Measurements from ENCODE around the gene ZBTB16.

The ZBTB16 gene

DNA sequence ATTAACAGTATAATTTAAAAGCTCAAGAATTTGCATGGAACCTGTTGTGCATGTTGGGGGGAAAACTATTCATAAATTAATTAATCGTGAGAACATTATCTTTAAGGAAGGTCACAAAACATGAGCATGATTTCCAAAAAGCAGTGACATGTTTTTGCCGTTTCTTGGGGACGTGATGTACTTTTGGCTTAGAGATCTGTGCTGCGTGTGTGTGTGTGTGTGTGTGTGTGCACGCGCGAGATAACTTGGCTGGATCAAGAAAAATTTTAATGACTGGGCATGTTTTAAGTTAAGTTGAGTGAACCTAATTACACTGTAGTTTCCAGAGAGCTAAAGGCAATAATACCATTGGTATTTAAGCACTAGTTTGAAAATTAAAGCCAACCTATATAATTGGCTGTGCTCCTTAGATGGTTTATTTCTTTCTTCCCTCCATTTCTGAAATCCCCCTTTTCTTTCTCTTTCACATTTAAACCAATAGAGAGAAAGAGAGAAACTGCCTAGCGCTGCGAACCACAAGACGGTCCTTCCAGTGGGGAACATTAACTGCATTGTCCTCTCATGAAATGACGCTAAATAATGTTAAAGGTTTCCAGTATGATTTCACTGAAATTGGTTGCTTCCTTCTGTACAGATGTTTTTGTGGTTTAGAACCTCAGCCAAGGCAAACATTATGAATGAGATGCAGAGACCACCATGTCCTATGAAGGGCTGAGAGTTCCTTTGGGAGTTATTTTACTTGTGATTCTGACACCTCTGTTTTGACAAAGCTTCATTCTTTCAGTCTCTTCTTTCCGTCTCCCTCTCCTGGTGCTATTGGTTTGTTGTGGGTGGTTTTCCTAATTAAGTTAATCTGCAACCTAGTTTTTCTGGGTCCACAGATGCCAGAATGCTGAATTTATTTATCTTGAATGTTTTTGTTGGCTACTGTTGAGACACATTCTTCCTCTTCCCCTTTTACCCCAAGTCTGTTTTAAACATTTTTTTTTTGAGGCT, 51.7 kb downstream of the ZBTB16 start:
- H4K8ac ChIP-seq (ENCODE audit: low read depth, low read length): no peak overlapping the region
- no peak overlapping the region for H2AK5ac ChIP-seq (ENCODE audit: low read depth, low read length)
- no peaks in the 10 kb centered on the region for H3K27me3 ChIP-seq (ENCODE audit: control insufficient read depth in 3 of 3, insufficient read depth in 3 of 3, low read depth in 1 of 3, low read length in 3 of 3)
- peaks cover 16 to 38% of the 10 kb centered on the region in 2 donors for H3K4me1 ChIP-seq (ENCODE audit: control insufficient read depth in 2 of 2, insufficient read depth in 1 of 2, low read depth in 1 of 2, low read length in 2 of 2)
- no peak overlapping the region for H3K4ac ChIP-seq (ENCODE audit: low read length)
- no peak overlapping the region for H3K4me3 ChIP-seq (ENCODE audit: low read length in 2 of 2)
- no peak overlapping the region for H3K14ac ChIP-seq (ENCODE audit: low read length)
- H2BK12ac ChIP-seq (ENCODE audit: low read length): no peak overlapping the region
- DNase-seq (ENCODE audit: low spot score): no peak
- peaks cover 4% of the 10 kb centered on the region for H3K79me1 ChIP-seq (ENCODE audit: low read depth, low read length)
- no CpG with 5 or more reads among the region's 12 CpGs for WGBS, 2 donors (ENCODE audit: extremely low coverage in 2 of 2, insufficient read length in 2 of 2, insufficient replicate concordance in 1 of 2)
- no peak overlapping the region for H4K91ac ChIP-seq (ENCODE audit: low read depth, low read length, poor library complexity)
- H2AFZ ChIP-seq (ENCODE audit: low read length): no peak overlapping the region
- H3K36me3 ChIP-seq (replicated peaks in 1 of 2; ENCODE audit: control insufficient read depth in 2 of 2, insufficient read depth in 2 of 2, low read length in 2 of 2): peaks cover 0 to 14% of the 10 kb centered on the region in 2 donors
- H3K4me2 ChIP-seq (ENCODE audit: insufficient read depth, low read length, poor library complexity, severe bottlenecking): no peak overlapping the region
- no peak overlapping the region for H3K9ac ChIP-seq (ENCODE audit: low read depth, low read length, poor library complexity)
- H3K23ac ChIP-seq (ENCODE audit: low read depth, low read length, poor library complexity): no peak overlapping the region
- H3K9me3 ChIP-seq (replicated peaks in 1 of 2; ENCODE audit: control insufficient read depth in 2 of 2, insufficient read depth in 1 of 2, low read depth in 1 of 2, low read length in 2 of 2): no peaks in the 10 kb centered on the region
- no peak overlapping the region for H2BK120ac ChIP-seq (ENCODE audit: low read depth, low read length)
- no peak overlapping the region for H2BK5ac ChIP-seq (ENCODE audit: low read length)
- no peak overlapping the region for H3K27ac ChIP-seq (replicated peaks; ENCODE audit: low read length)
- no peak overlapping the region for H3K18ac ChIP-seq (ENCODE audit: low read length)
- H2BK15ac ChIP-seq (ENCODE audit: low read length): no peak overlapping the region

DNA sequence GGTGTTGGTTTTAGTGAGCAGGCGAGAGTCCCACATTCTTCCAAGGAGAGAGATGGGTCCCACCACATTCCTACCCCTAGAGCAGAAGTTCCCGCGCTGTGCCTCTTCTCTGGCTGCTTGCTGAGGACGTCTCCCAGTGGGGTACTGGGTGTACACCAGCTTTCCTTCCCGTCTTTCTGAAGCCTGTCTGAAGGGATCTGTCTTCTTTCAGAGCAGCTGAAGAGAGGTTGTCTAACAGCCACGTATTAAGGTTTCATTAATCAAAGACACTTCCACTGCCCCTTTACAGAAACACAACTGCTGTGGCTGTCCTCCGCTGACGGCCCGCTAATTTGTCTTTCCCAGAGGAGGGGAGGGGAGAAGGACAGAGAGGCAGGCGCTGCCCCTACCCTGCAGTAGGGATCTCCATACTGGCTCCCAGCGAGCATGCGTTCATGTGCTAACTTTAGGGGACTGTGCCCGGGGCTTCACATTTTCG, 56.0 kb downstream of the ZBTB16 start:
- H3K4me2 ChIP-seq (ENCODE audit: insufficient read depth, low read length, poor library complexity, severe bottlenecking): no peak overlapping the region
- H3K4me1 ChIP-seq (ENCODE audit: control insufficient read depth in 2 of 2, insufficient read depth in 1 of 2, low read depth in 1 of 2, low read length in 2 of 2): peaks cover 4 to 24% of the 10 kb centered on the region in 2 donors
- H3K14ac ChIP-seq (ENCODE audit: low read length): no peak overlapping the region
- H3K4ac ChIP-seq (ENCODE audit: low read length): no peak overlapping the region
- no peak overlapping the region for H3K23ac ChIP-seq (ENCODE audit: low read depth, low read length, poor library complexity)
- H2AK5ac ChIP-seq (ENCODE audit: low read depth, low read length): no peak overlapping the region
- H2BK5ac ChIP-seq (ENCODE audit: low read length): no peak overlapping the region
- no peaks in the 10 kb centered on the region for H3K27me3 ChIP-seq (ENCODE audit: control insufficient read depth in 3 of 3, insufficient read depth in 3 of 3, low read depth in 1 of 3, low read length in 3 of 3)
- H4K91ac ChIP-seq (ENCODE audit: low read depth, low read length, poor library complexity): no peak overlapping the region
- no peak overlapping the region for H2BK12ac ChIP-seq (ENCODE audit: low read length)
- H3K9ac ChIP-seq (ENCODE audit: low read depth, low read length, poor library complexity): no peak overlapping the region
- H4K8ac ChIP-seq (ENCODE audit: low read depth, low read length): no peak overlapping the region
- H3K9me3 ChIP-seq (replicated peaks in 1 of 2; ENCODE audit: control insufficient read depth in 2 of 2, insufficient read depth in 1 of 2, low read depth in 1 of 2, low read length in 2 of 2): no peaks in the 10 kb centered on the region
- H3K4me3 ChIP-seq (ENCODE audit: low read length in 2 of 2): no peak overlapping the region
- no peak for DNase-seq (ENCODE audit: low spot score)
- H3K27ac ChIP-seq (replicated peaks; ENCODE audit: low read length): peak overlapping the region; percentile 56
- peaks cover 2% of the 10 kb centered on the region for H3K79me1 ChIP-seq (ENCODE audit: low read depth, low read length)
- no peak overlapping the region for H2BK120ac ChIP-seq (ENCODE audit: low read depth, low read length)
- no peak overlapping the region for H2AFZ ChIP-seq (ENCODE audit: low read length)
- peaks cover 0 to 9% of the 10 kb centered on the region in 2 donors for H3K36me3 ChIP-seq (replicated peaks in 1 of 2; ENCODE audit: control insufficient read depth in 2 of 2, insufficient read depth in 2 of 2, low read length in 2 of 2)
- no peak overlapping the region for H3K18ac ChIP-seq (ENCODE audit: low read length)
- no CpG with 5 or more reads among the region's 14 CpGs for WGBS, 2 donors (ENCODE audit: extremely low coverage in 2 of 2, insufficient read length in 2 of 2, insufficient replicate concordance in 1 of 2)
- no peak overlapping the region for H2BK15ac ChIP-seq (ENCODE audit: low read length)

- H3K27me3 ChIP-seq (ENCODE audit: control insufficient read depth in 3 of 3, insufficient read depth in 3 of 3, low read depth in 1 of 3, low read length in 3 of 3): no peaks in the 10 kb centered on the region
- H2BK15ac ChIP-seq (ENCODE audit: low read length): no peak overlapping the region
- no CpG with 5 or more reads among the region's 5 CpGs for WGBS, 2 donors (ENCODE audit: extremely low coverage in 2 of 2, insufficient read length in 2 of 2, insufficient replicate concordance in 1 of 2)
- peaks cover 3 to 20% of the 10 kb centered on the region in 2 donors for H3K4me1 ChIP-seq (ENCODE audit: control insufficient read depth in 2 of 2, insufficient read depth in 1 of 2, low read depth in 1 of 2, low read length in 2 of 2)
- peaks cover 3% of the 10 kb centered on the region for H3K79me1 ChIP-seq (ENCODE audit: low read depth, low read length)
- H2BK5ac ChIP-seq (ENCODE audit: low read length): no peak overlapping the region
- no peak overlapping the region for H3K4me2 ChIP-seq (ENCODE audit: insufficient read depth, low read length, poor library complexity, severe bottlenecking)
- no peaks in the 10 kb centered on the region for H3K9me3 ChIP-seq (replicated peaks in 1 of 2; ENCODE audit: control insufficient read depth in 2 of 2, insufficient read depth in 1 of 2, low read depth in 1 of 2, low read length in 2 of 2)
- H4K8ac ChIP-seq (ENCODE audit: low read depth, low read length): no peak overlapping the region
- no peak overlapping the region for H3K4ac ChIP-seq (ENCODE audit: low read length)
- no peak overlapping the region for H3K27ac ChIP-seq (replicated peaks; ENCODE audit: low read length)
- peaks cover 0 to 9% of the 10 kb centered on the region in 2 donors for H3K36me3 ChIP-seq (replicated peaks in 1 of 2; ENCODE audit: control insufficient read depth in 2 of 2, insufficient read depth in 2 of 2, low read length in 2 of 2)
- H3K9ac ChIP-seq (ENCODE audit: low read depth, low read length, poor library complexity): no peak overlapping the region
- no peak overlapping the region for H4K91ac ChIP-seq (ENCODE audit: low read depth, low read length, poor library complexity)
- H3K14ac ChIP-seq (ENCODE audit: low read length): no peak overlapping the region
- H2BK120ac ChIP-seq (ENCODE audit: low read depth, low read length): no peak overlapping the region
- no peak overlapping the region for H3K23ac ChIP-seq (ENCODE audit: low read depth, low read length, poor library complexity)
- H2AFZ ChIP-seq (ENCODE audit: low read length): no peak overlapping the region
- H2BK12ac ChIP-seq (ENCODE audit: low read length): no peak overlapping the region
- H2AK5ac ChIP-seq (ENCODE audit: low read depth, low read length): no peak overlapping the region
- no peak for DNase-seq (ENCODE audit: low spot score)
- no peak overlapping the region for H3K18ac ChIP-seq (ENCODE audit: low read length)
- no peak overlapping the region for H3K4me3 ChIP-seq (ENCODE audit: low read length in 2 of 2)
Measured at GRCh38 chr11:114116357-114116756, 56.8 kb downstream of the ZBTB16 start.

DNA sequence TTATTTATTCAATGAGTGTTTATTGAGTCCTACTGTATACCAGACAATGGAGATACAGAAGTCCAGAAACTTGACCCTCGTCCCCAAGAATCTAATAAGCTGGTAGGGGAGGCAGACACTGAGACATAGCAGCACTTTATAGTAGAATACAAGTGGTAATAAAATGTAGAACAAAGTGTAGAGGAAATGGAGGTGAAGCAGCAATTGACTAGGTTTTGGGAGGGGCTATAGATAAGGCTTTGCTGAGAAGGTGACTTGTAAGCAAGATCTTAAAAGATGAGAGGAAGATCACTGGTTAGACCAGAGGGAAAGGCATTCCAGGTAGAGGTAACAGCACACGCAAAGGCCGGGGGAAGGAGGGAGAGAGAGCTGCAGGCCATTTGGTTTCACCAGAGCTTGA, 57.3 kb downstream of the ZBTB16 start:
- Histone ChIP-seq H2BK120ac (ENCODE audit: low read depth, low read length) (no peak overlapping the region), H3K36me3 (replicated peaks in 1 of 2; ENCODE audit: control insufficient read depth in 2 of 2, insufficient read depth in 2 of 2, low read length in 2 of 2) (peaks cover 0 to 9% of the 10 kb centered on the region in 2 donors), H2AK5ac (ENCODE audit: low read depth, low read length) (no peak overlapping the region), H3K14ac (ENCODE audit: low read length) (no peak overlapping the region), H2BK5ac (ENCODE audit: low read length) (no peak overlapping the region), H3K4ac (ENCODE audit: low read length) (no peak overlapping the region), H3K9me3 (replicated peaks in 1 of 2; ENCODE audit: control insufficient read depth in 2 of 2, insufficient read depth in 1 of 2, low read depth in 1 of 2, low read length in 2 of 2) (no peaks in the 10 kb centered on the region), H2BK15ac (ENCODE audit: low read length) (no peak overlapping the region), H4K91ac (ENCODE audit: low read depth, low read length, poor library complexity) (no peak overlapping the region), H3K4me2 (ENCODE audit: insufficient read depth, low read length, poor library complexity, severe bottlenecking) (no peak overlapping the region), H3K4me1 (ENCODE audit: control insufficient read depth in 2 of 2, insufficient read depth in 1 of 2, low read depth in 1 of 2, low read length in 2 of 2) (peaks cover 0 to 18% of the 10 kb centered on the region in 2 donors), H3K9ac (ENCODE audit: low read depth, low read length, poor library complexity) (no peak overlapping the region), H3K18ac (ENCODE audit: low read length) (no peak overlapping the region), H3K4me3 (ENCODE audit: low read length in 2 of 2) (no peak overlapping the region), H3K27ac (replicated peaks; ENCODE audit: low read length) (no peak overlapping the region), H3K27me3 (ENCODE audit: control insufficient read depth in 3 of 3, insufficient read depth in 3 of 3, low read depth in 1 of 3, low read length in 3 of 3) (no peaks in the 10 kb centered on the region), H3K23ac (ENCODE audit: low read depth, low read length, poor library complexity) (no peak overlapping the region), H2BK12ac (ENCODE audit: low read length) (no peak overlapping the region), H4K8ac (ENCODE audit: low read depth, low read length) (no peak overlapping the region), H2AFZ (ENCODE audit: low read length) (no peak overlapping the region), H3K79me1 (ENCODE audit: low read depth, low read length) (peaks cover 3% of the 10 kb centered on the region)
- WGBS, 2 donors (ENCODE audit: extremely low coverage in 2 of 2, insufficient read length in 2 of 2, insufficient replicate concordance in 1 of 2): no CpG with 5 or more reads among the region's 3 CpGs
- DNase-seq (ENCODE audit: low spot score): no peak

Measured in neuronal stem cell (in vitro differentiated cells).